H1 (cell line): ENCODE results near the gene TTLL7. TPM values are rescaled to one million over a fixed set of nuclear protein-coding genes. Genes with fewer than 3 reads are reported as not detected.

Experiments used
- CTCF ChIA-PET: fragments of 300-600 bp; sonication (Branson Sonifier 250); formaldehyde crosslinking; loops from one replicate; lab custom pipeline; 2021; ENCODE audit not compliant: partially characterized antibody; lab: Charles Lee
- POLR2A ChIA-PET: fragments of 300-600 bp; sonication (Branson Sonifier 250); formaldehyde crosslinking; loops from one replicate; lab custom pipeline; 2021; ENCODE audit warnings: inconsistent platforms; ENCODE audit not compliant: partially characterized antibody; lab: Charles Lee
- DNase-seq, 2 experiments: peaks; one replicate each; pipeline versions ENCODE4 v3.0.0 to v3.0.0-alpha.2; 2010 to 2022; ENCODE audit warnings: low spot score in 2 of 2, low read depth in 1 of 2, mixed read lengths in 1 of 2
- FAIRE-seq: peaks from 2 replicates; lab custom pipeline; 2011; peaks lifted over from hg19 to GRCh38; lab: Jason Lieb, UNC
- H2AFZ ChIP-seq: 2 replicates; pipeline ENCODE4 v1.8.1; 2012; ENCODE audit warnings: low read length, inconsistent platforms
- H2AK5ac ChIP-seq: 2 replicates; pipeline ENCODE4 v1.6.1; 2013; ENCODE audit warnings: low read depth, low read length
- H2BK120ac ChIP-seq: replicated peaks from 2 replicates; pipeline ENCODE3; 2013; ENCODE audit warnings: low read depth, low read length, inconsistent platforms
- H2BK12ac ChIP-seq: 2 replicates; pipeline ENCODE4 v1.6.1; 2013; ENCODE audit warnings: low read depth, low read length
- H2BK15ac ChIP-seq: 2 replicates; pipeline ENCODE4 v1.6.1; 2013; ENCODE audit warnings: low read length
- H2BK20ac ChIP-seq: 2 replicates; pipeline ENCODE4 v1.6.1; 2013; ENCODE audit warnings: low read length
- H2BK5ac ChIP-seq: 2 replicates; pipeline ENCODE4 v1.6.1; 2013; ENCODE audit warnings: low read depth, low read length
- H3K14ac ChIP-seq: 2 replicates; pipeline ENCODE4 v1.6.1; 2013; ENCODE audit warnings: inconsistent platforms; ENCODE audit not compliant: insufficient read length
- H3K18ac ChIP-seq: 2 replicates; pipeline ENCODE4 v1.6.1; 2013; ENCODE audit warnings: low read length; ENCODE audit errors: extremely low read depth
- H3K23ac ChIP-seq: 2 replicates; pipeline ENCODE4 v1.6.1; 2013; ENCODE audit warnings: inconsistent platforms; ENCODE audit not compliant: insufficient read length
- H3K23me2 ChIP-seq: 2 replicates; pipeline ENCODE4 v1.6.1; 2013; ENCODE audit warnings: low read depth, low read length
- H3K27ac ChIP-seq: 2 replicates; pipeline ENCODE4 v1.6.1; 2011; ENCODE audit warnings: low read depth, low read length, inconsistent platforms
- H3K27me3 ChIP-seq, 4 experiments: replicated peaks in 1 of 4; 1 replicate in 1 of 4; 2 replicates in 3 of 4; pipeline versions ENCODE4 v1.6.1 to v1.8.1; 2011 to 2013; ENCODE audit warnings: low read length in 3 of 4, mild to moderate bottlenecking in 3 of 4, inconsistent platforms in 2 of 4, mixed read lengths in 2 of 4, moderate library complexity in 1 of 4; ENCODE audit not compliant: control insufficient read depth in 3 of 4, insufficient read depth in 3 of 4; ENCODE audit errors: extremely low read depth in 1 of 4
- H3K36me3 ChIP-seq, 4 experiments: 2 replicates each; pipeline versions ENCODE4 v1.6.1 to v1.8.1; 2011 to 2013; ENCODE audit warnings: mild to moderate bottlenecking in 4 of 4, low read length in 3 of 4, moderate library complexity in 2 of 4, control low read depth in 1 of 4, inconsistent platforms in 1 of 4; ENCODE audit not compliant: insufficient read depth in 4 of 4, control insufficient read depth in 2 of 4
- H3K4ac ChIP-seq: replicated peaks from 2 replicates; pipeline ENCODE3; 2013; ENCODE audit warnings: low read length, low read depth, mixed read lengths, inconsistent platforms; ENCODE audit not compliant: insufficient read length
- H3K4me1 ChIP-seq, 4 experiments: replicated peaks in 1 of 4; 1 replicate in 1 of 4; 2 replicates in 3 of 4; pipeline versions ENCODE4 v1.6.1 to v1.8.1; 2011 to 2013; ENCODE audit warnings: low read length in 3 of 4, inconsistent platforms in 2 of 4, mixed read lengths in 1 of 4; ENCODE audit not compliant: insufficient read depth in 4 of 4, control insufficient read depth in 3 of 4
- H3K4me2 ChIP-seq, 2 experiments: 2 replicates each; pipeline versions ENCODE4 v1.6.1 to v1.8.1; 2011 to 2013; ENCODE audit warnings: low read depth in 2 of 2, low read length in 2 of 2, control low read depth in 1 of 2, inconsistent platforms in 1 of 2, mild to moderate bottlenecking in 1 of 2; ENCODE audit not compliant: insufficient read depth in 1 of 2
- H3K4me3 ChIP-seq, 4 experiments: fragments of 200-600, 300-600 bp in 1 of 4; sonication (generic), shearing (Covaris generic), sonication (Bioruptor Twin) in 1 of 4; 2 replicates each; pipeline versions ENCODE4 v1.5.1 to v1.8.1; 2011 to 2016; ENCODE audit warnings: low read length in 4 of 4, low read depth in 3 of 4, control low read depth in 2 of 4, inconsistent platforms in 2 of 4, mild to moderate bottlenecking in 2 of 4, mixed read lengths in 1 of 4, moderate library complexity in 1 of 4; ENCODE audit not compliant: insufficient read depth in 2 of 4; ENCODE audit errors: extremely low read depth in 1 of 4
- H3K56ac ChIP-seq: replicated peaks from 2 replicates; pipeline ENCODE3; 2013; ENCODE audit warnings: low read depth, mild to moderate bottlenecking, mixed read lengths, low read length, inconsistent platforms; ENCODE audit not compliant: insufficient read length
- H3K79me1 ChIP-seq: 2 replicates; pipeline ENCODE4 v1.6.1; 2013; ENCODE audit warnings: low read depth, low read length, control low read depth
- H3K79me2 ChIP-seq, 2 experiments: 2 replicates each; pipeline versions ENCODE4 v1.6.1 to v1.8.1; 2012 to 2013; ENCODE audit warnings: low read length in 2 of 2, mild to moderate bottlenecking in 2 of 2, inconsistent platforms in 1 of 2; ENCODE audit not compliant: insufficient read depth in 2 of 2, control insufficient read depth in 1 of 2
- H3K9ac ChIP-seq, 4 experiments: replicated peaks in 1 of 4; 1 replicate in 1 of 4; 2 replicates in 3 of 4; pipeline versions ENCODE4 v1.6.1 to v1.8.1; 2011 to 2013; ENCODE audit warnings: low read depth in 3 of 4, low read length in 3 of 4, control low read depth in 2 of 4, mild to moderate bottlenecking in 2 of 4, moderate library complexity in 2 of 4, inconsistent platforms in 1 of 4; ENCODE audit errors: extremely low read depth in 1 of 4
- H3K9me3 ChIP-seq, 2 experiments: 2 replicates each; pipeline versions ENCODE4 v1.6.1 to v1.8.1; 2012 to 2013; ENCODE audit warnings: mild to moderate bottlenecking in 2 of 2, moderate library complexity in 2 of 2, control low read depth in 1 of 2, inconsistent platforms in 1 of 2, low read depth in 1 of 2, low read length in 1 of 2, mixed read lengths in 1 of 2; ENCODE audit not compliant: insufficient read depth in 2 of 2
- H4K20me1 ChIP-seq, 2 experiments: replicated peaks in 1 of 2; 2 replicates each; pipeline versions ENCODE3 to v1.8.1; 2011 to 2013; ENCODE audit warnings: inconsistent platforms in 2 of 2, low read length in 2 of 2, mild to moderate bottlenecking in 1 of 2; ENCODE audit not compliant: insufficient read depth in 2 of 2, control insufficient read depth in 1 of 2
- H4K5ac ChIP-seq: 2 replicates; pipeline ENCODE4 v1.6.1; 2013; ENCODE audit warnings: low read length, low read depth, mixed read lengths, inconsistent platforms; ENCODE audit not compliant: insufficient read length
- H4K8ac ChIP-seq: 2 replicates; pipeline ENCODE4 v1.8.0; 2013; ENCODE audit warnings: mild to moderate bottlenecking, moderate library complexity, low read length, inconsistent platforms; ENCODE audit not compliant: insufficient read depth; ENCODE audit errors: extremely low read depth
- H4K91ac ChIP-seq: replicated peaks from 2 replicates; pipeline ENCODE3; 2013; ENCODE audit warnings: low read length, mixed read lengths, inconsistent platforms; ENCODE audit not compliant: insufficient read length
- BACH1 ChIP-seq: IDR thresholded peaks from 2 replicates; pipeline ENCODE4 v1.6.1; 2012; ENCODE audit warnings: low read length, improper control_type of control experiment
- CBX8 ChIP-seq: fragments of 300-800, 300-1000 bp; sonication (generic); IDR thresholded peaks from 2 replicates; pipeline ENCODE4 v1.7.1; 2016; ENCODE audit warnings: low read depth, low read length, borderline replicate concordance
- EGR1 ChIP-seq: IDR thresholded peaks from 2 replicates; pipeline ENCODE4 v1.6.1; 2011; ENCODE audit warnings: low read depth, low read length, borderline replicate concordance
- EP300 ChIP-seq, 2 experiments: IDR thresholded peaks; 1 replicate in 1 of 2; 2 replicates in 1 of 2; pipeline ENCODE4 v1.6.1; 2011 to 2012; ENCODE audit warnings: low read depth in 2 of 2, low read length in 2 of 2, mild to moderate bottlenecking in 2 of 2, borderline replicate concordance in 1 of 2, inconsistent platforms in 1 of 2, moderate library complexity in 1 of 2
- POU5F1 ChIP-seq: IDR thresholded peaks from 2 replicates; pipeline ENCODE4 v1.6.1; 2011; ENCODE audit warnings: low read depth, mild to moderate bottlenecking, low read length, moderate library complexity
- RFX5 ChIP-seq: IDR thresholded peaks from 2 replicates; pipeline ENCODE4 v1.6.1; 2011; ENCODE audit warnings: low read depth, low read length, improper control_type of control experiment, borderline replicate concordance
- RXRA ChIP-seq: IDR thresholded peaks from 2 replicates; pipeline ENCODE4 v1.6.1; 2011; ENCODE audit warnings: low read depth, mild to moderate bottlenecking, low read length, moderate library complexity; ENCODE audit not compliant: insufficient read depth
- SP1 ChIP-seq: IDR thresholded peaks from 2 replicates; pipeline ENCODE4 v1.6.1; 2011; ENCODE audit warnings: low read depth, low read length
- TEAD4 ChIP-seq: IDR thresholded peaks from 2 replicates; pipeline ENCODE4 v1.6.1; 2012; ENCODE audit warnings: low read depth, low read length, inconsistent platforms, mixed read lengths
- ZNF274 ChIP-seq: IDR thresholded peaks from 2 replicates; pipeline ENCODE4 v1.7.0; 2012; ENCODE audit warnings: low read length, borderline replicate concordance; ENCODE audit errors: extremely low read depth
- polyA plus RNA-seq, 7 experiments: library from polyadenylated mRNA; depleted of rRNA in 3 of 7; stranded (reverse) in 5 of 7; unstranded in 2 of 7; fragments of >200 nt in 5 of 7; fragments of 200-250 nt in 2 of 7; gene quantifications; 1 replicate in 5 of 7; 2 replicates in 1 of 7; 4 replicates in 1 of 7; pipeline versions ENCODE4 v1.2.1 to v1.2.3, GENCODE V29; 2011 to 2013; ENCODE audit warnings: missing spikeins in 2 of 7, mixed read lengths in 2 of 7
- total RNA-seq: library from RNA; stranded (reverse); fragmentation: NEBNext Ultra II Directional; extraction: Animal tissue kit (Norgen Biotek cat#: 25700); gene quantifications from 2 replicates; pipeline ENCODE4 v1.2.1, GENCODE V29; 2021
- TF ChIP-seq, protein P1 (sequence below): IDR thresholded peaks from 2 replicates; pipeline ENCODE4 v1.6.1; 2011; ENCODE audit warnings: low read length, improper control_type of control experiment

Gene TTLL7
- total and polyA plus RNA-seq, 2 of the 8 experiments (the other 6 are each of a cell fraction or from before 2014, with no cell fraction given): 1.9 to 7.9 TPM

DNA sequence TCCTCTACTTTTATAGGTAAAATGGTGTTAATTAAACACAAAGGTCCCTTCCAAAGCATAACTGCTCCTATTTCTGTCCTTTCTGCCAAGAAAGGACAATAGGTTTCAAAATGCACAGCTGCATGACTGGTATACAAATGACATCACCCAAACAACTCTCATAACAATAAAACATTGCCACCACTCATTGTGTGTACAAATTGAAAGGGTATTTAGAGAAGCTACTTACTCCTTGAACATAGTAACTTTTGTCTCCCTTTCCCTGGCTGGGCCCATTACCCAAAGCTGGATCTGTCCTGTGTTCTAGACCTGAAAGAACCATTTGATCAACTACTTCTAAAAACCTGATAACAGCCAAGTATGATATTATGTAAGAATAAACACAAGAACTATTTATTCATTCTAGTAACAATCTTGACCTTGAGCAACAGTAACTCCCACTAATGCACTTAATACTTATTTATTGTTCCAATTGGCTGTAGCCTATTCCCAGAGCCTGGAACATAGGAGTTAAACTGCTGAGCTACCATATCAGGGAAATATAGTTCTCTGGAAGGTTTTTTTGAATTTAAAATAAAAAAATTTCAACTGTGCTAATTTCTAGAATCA lies 38.2 kb downstream of the TTLL7 start:
- Histone ChIP-seq H2BK15ac (no peak overlapping the region), H3K9ac (no peak overlapping the region), H3K9me3 (no peaks in the 10 kb centered on the region), H3K79me2 (no peaks in the 10 kb centered on the region), H2BK12ac (no peak overlapping the region), H3K4ac (no peak overlapping the region), H3K36me3 (no peaks in the 10 kb centered on the region), H4K20me1 (no peaks in the 10 kb centered on the region), H3K23me2 (no peaks in the 10 kb centered on the region), H3K23ac (no peak overlapping the region), H3K18ac (no peak overlapping the region), H4K91ac (no peak overlapping the region), H2AFZ (no peak overlapping the region), H2AK5ac (no peak overlapping the region), H2BK5ac (no peak overlapping the region), H3K4me1 (peaks cover 0 to 2% (median 0%) of the 10 kb centered on the region in 4 experiments; a peak in 1 of 7 replicates), H2BK120ac (no peak overlapping the region), H3K27me3 (no peaks in the 10 kb centered on the region), H3K4me2 (no peak overlapping the region), H3K27ac (no peak overlapping the region), H3K79me1 (no peaks in the 10 kb centered on the region), H3K4me3 (no peak overlapping the region), H2BK20ac (no peak overlapping the region), H4K5ac (no peak overlapping the region), H3K56ac (no peak overlapping the region), H4K8ac (no peak overlapping the region), H3K14ac (no peak overlapping the region)
- no peak for TF ChIP-seq EGR1
- TF ChIP-seq, protein P1, sequence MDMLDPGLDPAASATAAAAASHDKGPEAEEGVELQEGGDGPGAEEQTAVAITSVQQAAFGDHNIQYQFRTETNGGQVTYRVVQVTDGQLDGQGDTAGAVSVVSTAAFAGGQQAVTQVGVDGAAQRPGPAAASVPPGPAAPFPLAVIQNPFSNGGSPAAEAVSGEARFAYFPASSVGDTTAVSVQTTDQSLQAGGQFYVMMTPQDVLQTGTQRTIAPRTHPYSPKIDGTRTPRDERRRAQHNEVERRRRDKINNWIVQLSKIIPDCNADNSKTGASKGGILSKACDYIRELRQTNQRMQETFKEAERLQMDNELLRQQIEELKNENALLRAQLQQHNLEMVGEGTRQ: no peak
- no peak for TF ChIP-seq EP300 (IDR thresholded peaks at IDR 0.05; ENCODE audit: borderline replicate concordance in 1 of 2, low read depth in 2 of 2, low read length in 2 of 2)
- TF ChIP-seq RFX5: no peak
- no peak for TF ChIP-seq RXRA
- no peak for TF ChIP-seq TEAD4
- no peak for TF ChIP-seq CBX8
- TF ChIP-seq SP1: no peak
- no peak for TF ChIP-seq POU5F1
- no peak for TF ChIP-seq ZNF274
- TF ChIP-seq BACH1: no peak
- FAIRE-seq (no peak), DNase-seq (no peak)
- ChIA-PET CTCF (interaction anchor here (1.3 to 1.4 kb wide), 2 partner anchors 12 to 29 kb away, joined by 3 read pairs; no protein-coding TSS in a partner anchor), POLR2A (interaction anchor here (1.1 kb wide), 1 partner anchor 10 kb away, joined by 3 read pairs; no protein-coding TSS in a partner anchor)
